Activated CD4-positive, alpha-beta T cell treated with anti-CD3 and anti-CD28 coated beads for 48 hours (primary cell): ENCODE data around the gene MAPRE3.
"Not testable (repeated sequence)": the region's sequence is repeated elsewhere in the genome, so short reads cannot be mapped to it uniquely, and the experiment has no call there.

Experiments used
- DNase-seq: peaks from one replicate; pipeline ENCODE4 v3.0.0-alpha.2; 2020

MAPRE3 gene

DNA sequence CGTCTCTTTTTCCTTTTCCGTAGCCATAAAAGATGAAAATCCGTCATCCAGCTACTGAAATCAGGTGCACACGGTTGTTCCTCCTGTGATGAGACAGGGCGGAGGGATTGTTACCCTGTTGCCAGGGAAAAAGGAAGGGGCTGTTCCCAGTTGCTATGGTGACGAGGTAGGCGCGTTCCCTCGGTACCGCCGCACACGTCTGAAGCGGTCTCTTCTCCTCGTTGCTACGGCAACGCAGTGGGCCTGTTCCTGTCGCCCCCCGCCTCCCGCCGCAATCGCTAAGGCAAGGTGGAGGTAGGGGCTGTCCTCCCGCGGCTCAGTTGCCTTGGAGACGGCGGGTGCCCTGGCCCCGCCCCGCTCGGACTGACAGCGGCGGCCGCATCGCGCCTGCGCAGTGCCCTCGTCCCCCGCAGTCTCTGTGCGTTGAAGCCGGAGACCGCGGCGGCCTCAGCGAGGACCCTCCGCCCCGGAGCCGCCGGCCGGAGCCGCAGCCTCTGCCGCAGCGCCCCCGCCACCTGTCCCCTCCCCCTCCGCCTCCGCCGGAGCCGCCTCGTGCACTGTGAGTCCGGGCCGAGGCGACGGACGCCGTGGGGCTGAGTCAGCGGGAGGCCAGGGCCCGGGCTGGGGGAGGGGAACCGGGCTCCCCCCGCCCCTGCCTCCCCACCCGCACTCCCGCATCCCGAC lies at the start of gene MAPRE3:
MAPRE3 (plus strand) TSS at position 394 of the 684 bp plus-strand sequence. CDS start 51,582 bp downstream, outside the sequence.
- peak; percentile 82 for DNase-seq

DNA sequence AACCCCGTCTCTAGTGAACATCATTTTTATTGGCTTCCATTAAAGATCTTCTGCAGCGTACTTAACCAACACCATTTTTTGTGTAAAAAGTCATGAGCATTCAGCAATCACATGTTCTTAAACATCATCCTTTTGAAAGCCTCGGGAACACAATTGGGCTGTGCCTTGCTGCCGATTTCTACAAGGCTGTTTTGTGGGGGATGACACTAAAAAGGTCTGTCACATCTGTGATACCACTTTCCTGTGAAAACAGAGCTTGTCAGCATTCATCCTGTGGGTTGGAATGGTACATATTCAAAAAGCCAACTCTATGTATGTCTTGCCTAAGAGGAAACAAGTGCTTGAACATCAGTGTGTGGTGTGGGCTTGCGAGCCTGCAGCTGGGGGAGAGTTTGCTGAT lies 49.1 kb upstream of the MAPRE3 start:
- no peak for DNase-seq

DNA sequence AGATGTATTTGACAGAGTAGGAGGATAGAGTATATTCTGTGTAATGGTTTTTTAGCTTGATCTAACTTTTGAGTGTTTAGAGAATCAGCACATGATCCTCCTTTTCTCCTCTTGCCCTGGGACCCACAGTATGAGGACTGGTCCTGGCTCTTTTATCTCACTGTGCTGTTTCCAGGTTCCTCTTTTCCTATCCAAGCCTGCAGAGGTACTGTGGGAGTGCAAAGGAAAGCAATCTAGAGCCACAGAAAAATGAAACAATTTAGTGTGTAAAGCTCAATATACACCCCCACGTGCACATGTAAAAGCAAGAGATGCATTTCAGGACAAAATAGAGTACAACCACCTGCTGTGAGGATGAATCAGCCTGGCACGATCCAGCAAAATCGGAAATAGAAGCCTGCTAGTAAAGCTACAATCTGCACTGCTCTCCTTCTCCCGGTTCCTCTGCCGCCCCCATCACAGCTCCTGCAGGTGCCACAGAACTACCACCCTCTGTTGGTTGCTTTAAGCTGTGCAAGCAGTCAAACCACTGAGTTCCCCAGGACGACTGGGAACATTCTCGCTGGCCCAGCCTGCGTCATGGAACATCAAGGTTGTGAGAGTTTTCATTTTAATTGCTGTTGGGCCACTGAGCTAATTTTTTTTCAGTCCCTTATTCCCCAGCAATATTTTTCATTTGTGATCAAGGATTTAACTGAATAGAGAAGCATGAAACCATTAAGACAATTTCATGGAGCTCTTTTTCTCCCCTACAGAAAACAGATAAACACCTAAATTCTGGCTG lies 47.8 kb upstream of the MAPRE3 start:
- peak; percentile 64 for DNase-seq

DNA sequence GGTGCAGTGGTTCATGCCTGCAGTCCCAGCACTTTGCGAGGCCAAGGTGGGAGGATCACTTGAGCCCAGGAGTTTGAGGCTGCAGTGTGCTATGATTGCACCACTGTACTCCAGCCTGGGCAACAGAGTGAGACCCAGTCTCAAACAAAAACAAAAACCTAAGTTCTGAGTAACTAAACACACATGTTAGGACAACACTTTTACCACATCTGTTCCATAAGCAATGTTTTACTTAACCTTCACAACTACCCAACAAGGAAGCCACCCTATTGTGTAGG lies 47.3 kb upstream of the MAPRE3 start:
- not testable (repeated sequence) for DNase-seq

DNA sequence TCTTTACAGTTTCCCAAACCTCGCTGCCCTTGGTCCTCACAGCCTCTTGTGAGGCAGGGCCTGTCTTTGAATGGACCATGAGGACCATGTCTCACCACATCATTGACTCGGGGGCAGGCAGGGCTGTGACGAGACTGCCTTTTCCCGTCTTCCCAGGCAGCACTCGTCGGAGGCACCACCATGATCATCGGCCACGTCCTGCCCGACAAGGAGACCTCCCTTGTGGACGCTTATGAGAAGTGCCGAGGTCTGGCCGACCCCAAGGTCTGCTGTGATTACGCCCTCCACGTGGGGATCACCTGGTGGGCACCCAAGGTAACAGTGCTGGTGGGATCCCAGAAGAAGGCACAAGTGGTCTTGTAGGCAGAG lies 45.7 kb upstream of the MAPRE3 start:
- no peak for DNase-seq

DNA sequence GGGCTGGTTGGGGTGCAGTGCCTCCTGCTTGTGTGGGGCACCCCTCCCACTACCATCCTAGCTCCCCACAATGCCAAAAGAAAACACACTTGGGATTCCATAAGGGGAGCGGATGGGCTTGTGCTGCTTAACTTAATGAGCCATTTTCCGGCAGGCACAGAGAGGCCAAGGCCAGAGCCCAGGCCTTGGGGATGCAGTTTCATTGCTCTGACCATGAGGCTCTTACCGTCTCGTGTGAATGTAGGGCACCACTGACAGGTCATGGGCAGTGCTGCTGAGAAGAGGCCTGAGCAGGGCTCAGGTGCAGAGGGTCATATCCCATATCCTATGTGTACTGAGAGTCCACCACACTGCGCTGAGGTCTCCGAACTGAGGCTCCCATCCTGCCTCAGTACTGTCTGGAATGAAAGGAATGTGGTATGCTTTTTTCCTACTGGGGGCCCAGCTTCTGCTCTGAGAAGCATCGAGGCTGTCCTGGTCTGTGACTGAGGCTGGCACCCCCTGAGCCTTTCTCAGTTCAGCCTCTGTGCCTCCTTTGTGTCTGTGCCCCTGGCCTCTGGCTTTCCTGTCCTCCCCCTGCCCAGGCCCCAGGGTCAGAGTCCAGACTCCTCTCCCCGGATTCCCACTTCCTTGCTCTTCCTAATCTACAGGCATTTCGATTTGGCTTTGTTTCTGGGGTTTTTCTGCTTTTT lies 45.2 kb upstream of the MAPRE3 start:
- DNase-seq = no peak

DNA sequence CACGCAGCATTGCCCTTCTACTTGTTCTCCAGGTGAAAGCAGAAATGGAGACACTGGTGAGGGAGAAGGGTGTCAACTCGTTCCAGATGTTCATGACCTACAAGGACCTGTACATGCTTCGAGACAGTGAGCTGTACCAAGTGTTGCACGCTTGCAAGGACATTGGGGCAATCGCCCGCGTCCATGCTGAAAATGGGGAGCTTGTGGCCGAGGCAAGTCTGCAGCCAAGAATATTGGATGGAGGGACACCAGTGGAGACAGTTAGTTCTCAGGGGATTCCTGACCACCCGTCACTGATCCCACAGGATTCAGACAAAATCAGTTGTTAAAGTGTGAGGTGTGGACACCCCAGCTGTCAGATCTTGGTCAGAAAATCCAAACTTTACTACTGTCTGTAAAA lies 43.2 kb upstream of the MAPRE3 start:
- no peak for DNase-seq

DNA sequence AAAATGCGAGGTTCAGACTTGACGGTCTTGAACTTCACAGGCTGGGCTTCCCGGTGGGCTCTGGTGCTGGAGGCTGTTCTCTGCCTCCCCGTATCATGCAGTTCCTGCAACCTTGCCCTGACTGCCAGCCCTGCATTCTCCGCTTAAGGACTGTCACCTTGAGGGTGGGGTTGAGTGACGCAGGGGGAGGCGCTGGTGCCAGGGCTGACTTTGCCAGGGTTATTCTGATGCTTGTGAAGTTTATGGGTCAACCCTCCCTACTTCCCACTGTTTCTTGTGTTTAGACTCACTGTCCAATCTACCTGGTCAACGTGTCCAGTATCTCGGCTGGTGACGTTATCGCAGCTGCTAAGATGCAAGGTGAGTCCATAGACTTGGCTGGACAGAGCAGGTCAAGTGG lies 37.5 kb upstream of the MAPRE3 start:
- DNase-seq = no peak

DNA sequence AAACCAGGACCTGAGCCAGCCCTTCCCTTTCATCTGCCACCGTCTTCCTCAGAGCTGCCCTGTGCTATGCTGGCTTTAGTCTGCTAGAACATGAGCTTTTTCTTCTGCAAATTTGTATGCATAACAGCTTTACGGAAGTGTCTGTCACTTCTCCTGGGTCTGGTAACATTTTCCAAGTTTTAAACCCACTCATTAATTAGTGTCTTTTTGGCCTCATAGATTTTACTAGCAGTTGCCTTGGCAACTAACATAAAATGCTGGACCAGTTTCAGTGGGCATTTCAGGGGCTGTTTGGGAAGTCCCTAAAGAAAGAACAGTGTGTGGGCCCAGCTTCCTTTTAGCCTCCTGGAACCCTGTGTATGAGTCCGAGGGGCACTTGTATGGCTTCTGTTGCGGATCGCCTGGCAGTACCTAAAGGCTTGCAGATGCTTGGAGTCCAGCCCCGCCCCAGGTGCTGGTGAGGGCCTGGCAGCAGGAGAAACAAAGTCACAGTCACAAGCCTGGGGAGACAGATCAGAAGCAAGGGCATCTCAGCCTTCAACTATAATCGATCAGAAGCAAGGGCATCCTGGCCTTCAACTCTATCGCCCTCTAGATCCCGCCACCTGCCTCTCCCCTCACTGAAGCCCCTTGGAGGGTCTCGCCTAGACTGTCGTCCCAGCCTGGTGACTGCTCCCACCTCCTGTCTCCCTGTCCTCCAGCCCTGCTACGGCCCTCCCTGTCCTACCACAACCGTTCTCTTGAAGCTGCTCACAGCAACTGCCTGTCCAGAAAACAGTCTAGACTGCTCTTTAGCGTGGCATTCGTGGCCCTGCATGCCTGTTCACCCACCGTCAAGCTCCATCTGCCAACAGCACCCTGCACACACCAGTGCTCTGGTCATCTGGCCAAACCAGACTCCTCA lies 36.8 kb upstream of the MAPRE3 start:
- DNase-seq = no peak

DNA sequence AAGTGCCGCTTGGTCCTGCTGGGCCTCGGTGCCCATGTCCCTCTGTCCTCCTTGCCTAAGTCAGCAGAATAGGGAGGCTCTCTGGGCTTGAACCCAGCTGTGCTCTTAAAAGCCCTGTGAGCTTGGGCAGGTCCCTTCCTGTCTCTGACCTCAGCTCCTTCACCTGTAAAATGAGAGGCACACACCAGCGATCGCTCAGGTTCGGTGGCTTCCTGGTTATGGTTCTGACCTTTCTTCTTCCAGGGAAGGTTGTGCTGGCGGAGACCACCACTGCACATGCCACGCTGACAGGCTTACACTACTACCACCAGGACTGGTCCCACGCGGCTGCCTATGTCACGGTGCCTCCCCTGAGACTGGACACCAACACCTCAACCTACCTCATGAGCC lies 36.1 kb upstream of the MAPRE3 start:
- no peak for DNase-seq

DNA sequence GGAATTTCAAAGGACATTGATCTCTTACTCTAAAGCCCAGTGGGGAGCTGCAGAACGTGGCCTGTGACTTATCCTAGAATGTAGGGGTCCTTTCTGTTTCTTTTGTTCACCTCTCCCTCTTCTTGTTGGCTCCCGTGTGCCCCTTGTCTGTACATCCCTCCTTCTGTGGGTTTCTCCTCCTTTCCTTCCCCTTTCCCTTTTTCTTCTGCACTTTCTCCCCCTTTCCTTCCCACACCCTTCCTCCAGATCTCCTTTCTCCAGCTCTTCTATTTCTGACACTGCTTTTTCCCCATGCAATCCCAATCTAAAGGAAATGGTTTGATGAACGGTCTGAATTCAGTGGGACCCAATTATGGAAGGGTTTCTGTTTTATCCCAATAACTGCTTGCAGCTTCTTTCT lies 35.5 kb upstream of the MAPRE3 start:
- no peak for DNase-seq

DNA sequence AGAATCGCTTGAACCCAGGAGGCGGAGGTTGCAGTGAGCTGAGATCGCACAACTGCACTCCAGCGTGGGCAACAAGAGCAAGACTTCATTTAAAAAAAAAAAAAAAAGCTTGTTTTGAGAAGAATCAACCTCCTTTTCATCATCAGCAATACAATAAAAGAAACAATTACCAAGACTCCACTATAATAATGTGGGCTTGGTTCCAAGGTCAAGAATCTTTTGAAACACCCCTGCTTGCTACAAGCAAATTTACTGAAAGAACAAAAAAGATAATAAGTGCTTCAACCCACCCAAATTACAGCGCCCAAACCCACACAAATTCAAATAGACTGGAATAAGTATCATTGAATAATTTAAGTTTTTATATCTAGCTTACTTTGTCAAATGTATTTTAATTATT lies 33.6 kb upstream of the MAPRE3 start:
- no peak for DNase-seq

DNA sequence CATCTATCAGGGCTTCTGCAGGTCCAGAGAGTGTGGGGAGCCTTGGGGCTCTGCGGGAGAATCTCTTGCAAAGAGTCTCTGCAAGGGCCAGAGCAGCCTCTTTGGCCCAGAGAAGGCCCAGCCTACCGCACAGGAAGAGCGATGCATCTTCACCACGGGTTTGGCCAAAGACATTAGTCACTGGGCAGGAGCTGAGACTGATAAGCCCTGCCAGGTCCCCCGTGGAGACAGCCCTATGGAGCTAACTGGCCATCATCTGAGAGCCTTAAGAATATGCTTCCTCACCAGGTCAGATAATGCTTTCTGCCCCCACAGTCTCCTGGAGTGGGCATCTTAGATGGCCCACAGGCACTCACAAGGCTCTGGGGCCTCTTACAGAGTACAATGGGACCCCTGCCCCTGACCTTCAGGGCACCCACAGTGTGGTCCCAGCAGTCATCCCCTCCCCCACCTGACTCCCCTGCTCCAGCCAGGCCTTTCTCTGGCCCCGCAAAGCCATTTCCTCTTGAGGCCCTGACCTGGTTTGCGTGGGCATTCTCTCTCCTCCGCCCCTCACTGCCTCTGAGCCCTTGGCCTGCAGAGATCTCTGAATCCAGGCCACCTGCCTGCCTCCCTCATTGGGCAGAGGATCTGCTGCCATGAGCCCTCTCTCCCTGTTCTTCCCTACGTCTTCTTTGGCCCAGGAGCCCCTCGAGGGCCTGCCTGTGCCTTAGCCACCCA lies 31.9 kb upstream of the MAPRE3 start:
- no peak for DNase-seq

DNA sequence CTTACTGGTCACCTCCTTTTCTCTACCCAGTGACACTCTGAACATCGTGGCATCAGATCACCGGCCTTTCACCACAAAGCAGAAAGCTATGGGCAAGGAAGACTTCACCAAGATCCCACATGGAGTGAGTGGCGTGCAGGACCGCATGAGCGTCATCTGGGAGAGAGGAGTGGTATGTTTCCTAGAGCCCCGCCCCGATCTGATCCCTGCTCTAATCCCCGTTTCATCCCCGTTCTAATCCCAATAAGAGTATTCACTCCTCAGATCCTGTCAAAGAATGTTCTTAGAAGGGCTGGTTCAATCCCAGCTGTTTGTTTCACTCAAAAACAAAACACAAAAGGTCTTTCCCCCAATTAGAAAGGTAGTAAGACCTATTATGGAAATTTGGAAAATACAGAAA lies 30.4 kb upstream of the MAPRE3 start:
- no peak for DNase-seq

DNA sequence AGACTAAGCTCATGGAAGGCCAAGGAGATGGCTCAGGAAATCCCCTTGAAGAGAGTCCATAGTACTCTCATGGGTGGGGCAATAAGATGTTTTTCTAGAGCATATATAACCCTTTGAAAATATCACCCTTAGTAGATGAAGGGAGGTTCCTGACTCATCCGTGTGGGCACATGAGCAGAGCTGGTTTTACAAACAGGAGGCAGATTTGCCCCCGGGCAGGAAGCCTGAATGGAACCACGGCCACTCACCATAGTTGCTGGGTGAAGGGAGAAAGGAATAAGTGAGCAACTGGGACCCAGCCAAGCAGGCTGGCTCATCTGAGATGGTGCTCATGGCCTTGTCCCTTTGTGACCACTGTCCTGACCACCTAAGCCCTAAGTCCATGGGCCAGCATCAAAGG lies 29.0 kb upstream of the MAPRE3 start:
- no peak for DNase-seq

DNA sequence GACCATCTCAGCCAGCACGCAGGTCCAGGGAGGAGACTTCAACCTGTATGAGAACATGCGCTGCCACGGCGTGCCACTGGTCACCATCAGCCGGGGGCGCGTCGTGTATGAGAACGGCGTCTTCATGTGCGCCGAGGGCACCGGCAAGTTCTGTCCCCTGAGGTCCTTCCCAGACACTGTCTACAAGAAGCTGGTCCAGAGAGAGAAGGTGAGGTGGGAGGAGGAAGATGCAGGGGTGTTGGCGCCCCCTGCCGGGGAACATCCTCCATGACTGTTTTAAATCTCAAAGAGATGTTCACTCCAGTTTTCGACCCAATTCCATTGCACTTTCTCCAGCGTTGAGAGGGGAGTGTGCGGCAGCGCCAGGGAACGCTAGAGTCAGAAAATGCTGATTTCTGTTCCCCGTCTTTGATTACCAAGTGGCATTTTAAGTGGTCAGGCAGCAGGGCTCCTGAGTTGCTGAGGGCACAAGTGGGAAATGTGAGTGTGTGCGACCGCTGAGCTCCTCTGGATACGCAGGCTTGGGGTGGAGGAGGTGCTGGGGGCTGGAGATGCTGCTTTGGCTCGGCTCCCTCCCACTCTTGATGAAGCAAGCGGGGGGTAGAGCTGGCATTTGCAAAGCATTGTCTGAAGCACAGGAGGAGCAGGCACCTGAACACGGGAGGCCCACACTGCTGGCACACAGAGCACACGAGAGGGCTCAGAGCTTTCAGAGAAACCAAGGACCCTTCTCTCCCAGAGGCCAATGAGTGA lies 27.7 kb upstream of the MAPRE3 start:
- peak; percentile 81 for DNase-seq

DNA sequence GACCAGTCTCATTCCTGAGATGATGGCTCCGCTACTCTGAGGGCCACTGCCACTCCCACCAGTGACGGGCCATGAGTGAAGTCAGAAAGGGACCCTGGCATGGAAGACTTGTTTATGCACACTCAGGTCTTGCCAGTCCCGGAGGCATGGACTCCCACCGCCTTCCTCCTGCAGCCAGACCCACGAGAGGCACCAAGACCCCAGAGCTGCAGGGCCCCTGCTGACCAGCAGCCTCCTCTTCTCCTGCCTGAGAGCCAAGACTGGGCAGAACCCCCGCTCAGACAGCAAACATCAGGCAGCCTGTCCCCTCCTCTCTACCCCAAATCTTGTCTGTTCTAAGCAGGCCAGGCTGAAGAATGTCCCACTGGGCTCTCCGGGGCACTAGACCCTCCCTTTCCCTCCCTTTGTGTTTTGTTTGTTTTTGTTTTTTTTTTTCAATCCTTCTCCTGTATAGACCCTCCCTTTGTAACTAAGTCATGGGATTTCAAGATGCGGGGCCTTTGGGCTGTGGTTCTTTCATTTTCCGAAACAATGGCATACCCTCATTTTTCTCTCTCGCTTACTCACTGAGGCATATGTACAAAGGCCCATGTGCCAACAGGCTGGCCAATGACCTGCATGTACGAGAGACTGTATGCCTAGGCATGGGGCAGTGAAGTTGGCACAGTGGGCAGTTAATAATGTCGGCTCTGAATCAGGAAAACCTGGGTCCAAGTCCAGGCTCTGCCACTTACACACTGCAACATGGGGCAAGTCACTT lies 24.3 kb upstream of the MAPRE3 start:
- no peak for DNase-seq

DNA sequence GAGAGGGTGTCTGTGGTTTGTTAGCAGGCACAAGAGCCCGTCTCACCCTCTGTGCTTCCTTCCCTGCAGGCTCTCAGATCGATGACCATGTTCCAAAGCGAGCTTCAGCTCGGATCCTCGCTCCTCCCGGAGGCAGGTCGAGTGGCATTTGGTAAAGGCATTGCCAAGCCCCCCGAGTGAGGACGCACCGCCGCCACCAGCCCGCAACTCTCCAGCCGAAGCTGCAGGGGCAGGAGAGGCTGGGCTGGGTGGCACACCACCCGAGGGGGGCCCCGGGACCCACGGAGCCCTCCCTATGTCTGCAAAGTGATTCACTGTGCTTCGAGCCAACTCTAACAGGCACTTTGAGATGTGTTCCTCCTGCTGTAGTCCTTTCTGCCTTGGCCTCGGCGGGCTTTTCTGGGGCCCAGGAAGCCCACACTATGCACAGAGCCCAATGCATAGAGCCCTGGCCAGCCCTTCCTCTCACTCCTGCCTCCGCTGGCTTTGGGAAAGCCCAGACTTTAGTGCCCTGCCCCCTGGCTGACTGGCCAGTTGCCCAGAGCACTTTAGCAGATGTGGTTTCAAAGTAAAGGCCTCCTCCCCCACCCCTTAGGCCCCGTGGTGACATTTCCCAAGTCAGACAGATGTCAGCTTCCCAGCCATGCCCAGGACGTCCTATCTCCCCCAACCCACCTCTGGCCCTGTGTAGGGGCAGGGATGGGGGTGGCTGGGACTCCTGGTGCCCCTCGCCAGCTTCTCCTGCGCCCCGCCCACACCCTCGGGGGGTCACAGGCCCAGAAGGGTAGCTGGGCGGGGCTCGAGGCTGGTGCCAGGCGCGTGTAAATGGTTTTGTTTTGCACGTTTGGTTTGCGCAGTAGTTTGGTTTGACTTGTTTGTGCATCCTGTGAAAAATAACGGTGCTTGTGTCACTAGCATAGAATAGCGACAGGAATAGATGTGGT lies 23.3 kb upstream of the MAPRE3 start:
- no peak for DNase-seq

DNA sequence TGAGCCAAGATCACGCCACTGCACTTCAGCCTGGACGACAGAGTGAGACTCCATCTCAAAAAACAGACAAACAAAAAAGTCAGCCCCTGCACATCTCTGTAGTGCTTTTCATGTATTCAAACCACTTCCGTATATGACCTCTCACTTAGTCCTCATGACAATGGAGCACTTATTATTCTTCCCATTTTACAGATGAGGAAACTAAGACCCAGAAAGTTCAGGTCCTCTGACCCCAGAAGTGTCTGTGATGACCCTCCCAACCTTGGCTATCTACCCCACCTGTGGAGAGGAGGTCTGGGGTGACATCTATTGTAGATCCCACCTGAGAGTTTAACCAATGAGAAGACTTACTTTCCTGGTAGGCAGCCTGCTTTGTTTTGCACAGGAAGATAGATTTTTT lies 21.6 kb upstream of the MAPRE3 start:
- no peak for DNase-seq

DNA sequence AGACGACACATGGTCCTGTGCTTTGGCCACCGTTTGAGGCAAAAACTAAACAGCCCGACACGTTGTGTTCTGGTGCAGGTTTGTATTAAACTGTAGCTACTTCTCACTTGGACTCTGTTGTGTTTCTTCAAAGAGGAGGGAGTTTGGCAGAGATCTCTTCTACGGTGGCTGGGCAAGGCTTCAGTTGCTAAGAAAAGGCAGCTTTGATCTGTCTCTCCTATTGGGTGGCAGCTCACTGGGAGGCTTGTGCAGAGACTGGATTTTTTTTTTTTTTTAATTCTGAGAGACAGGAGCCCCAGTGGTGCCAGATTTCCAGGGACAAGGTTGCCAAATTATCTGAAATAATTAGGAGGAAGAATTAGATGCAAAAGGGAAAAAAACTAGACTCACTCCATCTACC lies 20.2 kb upstream of the MAPRE3 start:
- no peak for DNase-seq
